Placental epithelial cell (primary cell): ENCODE measurements around the gene ZNF148. TPM values are rescaled to one million over a fixed set of nuclear protein-coding genes. Genes with fewer than 3 reads are reported as not detected.

Experiments used
- small RNA-seq: library from RNA; depleted of rRNA; stranded (forward); fragments of <200 nt; gene quantifications from one replicate; pipeline ENCODE3, GENCODE V24; 2012
- total RNA-seq: library from RNA; depleted of rRNA; stranded (reverse); fragments of >200 nt; gene quantifications from 2 replicates; pipeline ENCODE4 v1.2.3, GENCODE V29; 2012

ZNF148 gene
- total RNA-seq = 20.8 and 27.1 TPM in 2 replicates

GRCh38 chr3:125374996-125375941 is at the start of gene ZNF148:
TSS of gene ZNF148 (minus strand) at chr3:125375325. CDS start at chr3:125313640, 61,685 bp downstream.

GRCh38 chr3:125212509-125213363 is 162.4 kb downstream of the ZNF148 start, which contains the start of gene SLC12A8:
TSS of gene SLC12A8 (minus strand) at chr3:125212748. CDS start at chr3:125211349, 1,399 bp downstream.

Small RNA genes lying within 50 kb of the gene (small RNA-seq; reads per million reads assigned to genes)
- not detected for gene RNU6-232P

Other genes starting within 250 kb of the ZNF148 start
- 10.2 and 25.1 TPM in 2 replicates for gene SLC12A8, start 162.6 kb downstream of the ZNF148 start, total RNA-seq
- gene SNX4, start 144.9 kb upstream of the ZNF148 start, total RNA-seq = 25.9 and 32.3 TPM in 2 replicates
- gene OSBPL11, start 220.2 kb upstream of the ZNF148 start, total RNA-seq = 5.9 and 9.3 TPM in 2 replicates